ENCODE data around the gene BCAS3.
"Not testable (repeated sequence)": the region's sequence is repeated elsewhere in the genome, so short reads cannot be mapped to it uniquely, and the experiment has no call there.

Gene BCAS3

GRCh38 chr17:60747069-60747808 lies 69.6 kb downstream of the BCAS3 start:
- no peak for DNase-seq

GRCh38 chr17:60748204-60748603 lies 70.6 kb downstream of the BCAS3 start:
- DNase-seq, result no peak

GRCh38 chr17:60749050-60749449 lies 71.4 kb downstream of the BCAS3 start:
- no peak for DNase-seq

- no peak for DNase-seq
Observed at GRCh38 chr17:60749708-60750107, 72.1 kb downstream of the BCAS3 start.

- DNase-seq, result no peak
Observed at GRCh38 chr17:60750640-60751039, 73.0 kb downstream of the BCAS3 start.

GRCh38 chr17:60751884-60752283 lies 74.2 kb downstream of the BCAS3 start:
- no peak for DNase-seq

GRCh38 chr17:60752873-60753577 lies 75.4 kb downstream of the BCAS3 start:
- DNase-seq, result no peak

- DNase-seq, result no peak
Observed at GRCh38 chr17:60754057-60754604, 76.5 kb downstream of the BCAS3 start.

- DNase-seq, result not testable (repeated sequence)
Observed at GRCh38 chr17:60756798-60757197, 79.1 kb downstream of the BCAS3 start.

GRCh38 chr17:60757437-60757836 lies 79.8 kb downstream of the BCAS3 start:
- no peak for DNase-seq

GRCh38 chr17:60759756-60760155 lies 82.1 kb downstream of the BCAS3 start:
- no peak for DNase-seq

GRCh38 chr17:60761301-60761700 lies 83.7 kb downstream of the BCAS3 start:
- not testable (repeated sequence) for DNase-seq

GRCh38 chr17:60766778-60767190 lies 89.1 kb downstream of the BCAS3 start:
- peak; percentile 10 for DNase-seq

GRCh38 chr17:60767744-60768308 lies 90.2 kb downstream of the BCAS3 start:
- DNase-seq, result no peak

GRCh38 chr17:60769327-60769726 lies 91.7 kb downstream of the BCAS3 start:
- no peak for DNase-seq

- no peak for DNase-seq
Observed at GRCh38 chr17:60770946-60771422, 93.3 kb downstream of the BCAS3 start.

GRCh38 chr17:60771621-60772020 lies 94.0 kb downstream of the BCAS3 start:
- not testable (repeated sequence) for DNase-seq

GRCh38 chr17:60773552-60773951 lies 95.9 kb downstream of the BCAS3 start:
- no peak for DNase-seq

GRCh38 chr17:60781880-60782412 lies 104.3 kb downstream of the BCAS3 start:
- no peak for DNase-seq

GRCh38 chr17:60782742-60783141 lies 105.1 kb downstream of the BCAS3 start:
- DNase-seq, result no peak

GRCh38 chr17:60790205-60790604 lies 112.6 kb downstream of the BCAS3 start:
- no peak for DNase-seq

GRCh38 chr17:60792250-60792898 lies 114.7 kb downstream of the BCAS3 start:
- no peak for DNase-seq

- DNase-seq, result no peak
Observed at GRCh38 chr17:60798576-60798975, 120.9 kb downstream of the BCAS3 start.

All from CD4-positive, alpha-beta T cell treated with Interleukin-17A for 4 hours (primary cell).